22Rv1 (cell line): ENCODE results near the gene CXCL16.

Experiments
- CTCF ChIP-seq: fragments of 450-650 bp; IDR thresholded peaks from 2 replicates; pipeline ENCODE4 v1.5.1; 2017; ENCODE audit warnings: mild to moderate bottlenecking
- ZFX ChIP-seq: fragments of 450-650 bp; IDR thresholded peaks from 2 replicates; pipeline ENCODE4 v1.6.1; 2017; ENCODE audit warnings: antibody characterized with exemption, borderline replicate concordance

GRCh38 chr17:4786106-4786511 lies 46.4 kb upstream of the CXCL16 start, which contains the start of gene VMO1:
- TF ChIP-seq CTCF (no peak), ZFX (no peak)
